SK-N-SH (cell line): ENCODE data around the gene HCST. TPM values are rescaled to one million over a fixed set of nuclear protein-coding genes. Genes with fewer than 3 reads are reported as not detected.

ENCODE experiments used
- CTCF ChIA-PET: fragments of 300-600, 350-600 bp; formaldehyde crosslinking; extraction: SDS; loops from one replicate; lab custom pipeline; 2021; lab: Yijun Ruan, JAX
- POLR2A ChIA-PET: fragments of 350-600 bp; sonication (Branson Sonifier 250); formaldehyde crosslinking; extraction: SDS; loops from one replicate; lab custom pipeline; 2020; ENCODE audit warnings: antibody characterized with exemption, inconsistent platforms; lab: Yijun Ruan, JAX
- DNase-seq: peaks from one replicate; pipeline ENCODE4 v3.0.0; 2012
- H2AFZ ChIP-seq: fragments of 200-600 bp; sonication (generic); 2 replicates; pipeline ENCODE4 v1.8.1; 2016; ENCODE audit warnings: antibody characterized with exemption, mild to moderate bottlenecking, low read depth
- H3F3A ChIP-seq: fragments of 200-600 bp; sonication (generic); replicated peaks from 2 replicates; pipeline ENCODE3; 2016; ENCODE audit warnings: antibody characterized with exemption, mild to moderate bottlenecking; ENCODE audit not compliant: insufficient read depth
- H3K27ac ChIP-seq, 2 experiments: fragments of 200-500 bp in 1 of 2; fragments of 200-600 bp in 1 of 2; sonication (Bioruptor generic) in 1 of 2; sonication (generic), shearing (Covaris generic) in 1 of 2; 2 replicates each; pipeline versions ENCODE4 v1.5.1 to v1.6.1; 2014 to 2016; ENCODE audit warnings: low read depth in 2 of 2, inconsistent platforms in 1 of 2, low read length in 1 of 2, mild to moderate bottlenecking in 1 of 2, mixed read lengths in 1 of 2
- H3K27me3 ChIP-seq: fragments of 200-600 bp; sonication (generic), shearing (Covaris generic); 2 replicates; pipeline ENCODE4 v1.6.1; 2016; ENCODE audit warnings: mixed run types; ENCODE audit not compliant: insufficient read depth
- H3K36me3 ChIP-seq, 2 experiments: fragments of 200-500 bp in 1 of 2; fragments of 200-600 bp in 1 of 2; sonication (Bioruptor generic) in 1 of 2; sonication (generic) in 1 of 2; replicated peaks in 1 of 2; 2 replicates each; pipeline versions ENCODE3 to v1.5.1; 2014 to 2016; ENCODE audit warnings: low read length in 1 of 2, mild to moderate bottlenecking in 1 of 2; ENCODE audit not compliant: insufficient read depth in 2 of 2, control insufficient read depth in 1 of 2
- H3K4me1 ChIP-seq, 2 experiments: fragments of 200-500 bp in 1 of 2; fragments of 200-600 bp in 1 of 2; sonication (Bioruptor generic) in 1 of 2; sonication (generic), shearing (Covaris generic) in 1 of 2; 2 replicates each; pipeline versions ENCODE4 v1.5.1 to v1.6.1; 2014 to 2016; ENCODE audit warnings: low read depth in 1 of 2, low read length in 1 of 2, mixed run types in 1 of 2; ENCODE audit not compliant: insufficient read depth in 2 of 2, control insufficient read depth in 1 of 2
- H3K4me2 ChIP-seq: fragments of 200-600 bp; sonication (generic), shearing (Covaris generic); 2 replicates; pipeline ENCODE4 v1.6.1; 2017; ENCODE audit warnings: mixed run types
- H3K4me3 ChIP-seq, 2 experiments: fragments of 200-500 bp in 1 of 2; fragments of 200-600 bp in 1 of 2; sonication (Bioruptor generic) in 1 of 2; sonication (generic), shearing (Covaris generic) in 1 of 2; 2 replicates each; pipeline versions ENCODE4 v1.5.1 to v1.8.1; 2014 to 2016; ENCODE audit warnings: low read depth in 2 of 2, inconsistent platforms in 1 of 2, low read length in 1 of 2, mild to moderate bottlenecking in 1 of 2, mixed read lengths in 1 of 2, moderate library complexity in 1 of 2
- H3K79me2 ChIP-seq: fragments of 200-600 bp; sonication (generic); 2 replicates; pipeline ENCODE4 v1.8.1; 2017; ENCODE audit warnings: mild to moderate bottlenecking; ENCODE audit not compliant: insufficient read depth
- H3K9ac ChIP-seq: fragments of 200-600 bp; sonication (generic); 2 replicates; pipeline ENCODE4 v1.6.1; 2017; ENCODE audit warnings: mixed run types
- H3K9me2 ChIP-seq: fragments of 200-600 bp; sonication (generic); 2 replicates; pipeline ENCODE4 v1.6.1; 2017; ENCODE audit warnings: mixed run types
- H3K9me3 ChIP-seq: fragments of 200-600 bp; sonication (generic); 2 replicates; pipeline ENCODE4 v1.6.1; 2017; ENCODE audit warnings: mixed run types, mild to moderate bottlenecking, moderate library complexity
- H4K20me1 ChIP-seq: fragments of 200-600 bp; sonication (generic); 2 replicates; pipeline ENCODE4 v1.6.1; 2017; ENCODE audit warnings: mild to moderate bottlenecking, mixed run types; ENCODE audit not compliant: insufficient read depth
- CHD2 ChIP-seq: fragments of 150-350 bp; IDR thresholded peaks from 2 replicates; pipeline ENCODE4 v1.6.1; 2018; ENCODE audit warnings: low read length; ENCODE audit not compliant: partially characterized antibody
- ELF1 ChIP-seq: IDR thresholded peaks from 2 replicates; pipeline ENCODE4 v1.4.0; 2012
- EP300 ChIP-seq, 2 experiments: IDR thresholded peaks; 2 replicates each; pipeline versions ENCODE4 v1.4.0 to v1.6.1; 2012; ENCODE audit warnings: borderline replicate concordance in 1 of 2, low read depth in 1 of 2, low read length in 1 of 2
- EZH2phosphoT487 ChIP-seq: fragments of 200-600 bp; sonication (generic); IDR thresholded peaks from 2 replicates; pipeline ENCODE4 v1.6.1; 2017; ENCODE audit warnings: low read depth, mixed run types, mild to moderate bottlenecking, antibody characterized with exemption, moderate library complexity, borderline replicate concordance
- FOXM1 ChIP-seq: IDR thresholded peaks from 2 replicates; pipeline ENCODE4 v1.4.0; 2012; ENCODE audit warnings: low read depth, mild to moderate bottlenecking
- GABPA ChIP-seq: IDR thresholded peaks from 2 replicates; pipeline ENCODE4 v1.4.0; 2012; ENCODE audit warnings: low read depth, mild to moderate bottlenecking
- GATA2 ChIP-seq: sonication (generic); formaldehyde crosslinking; IDR thresholded peaks from 2 replicates; pipeline ENCODE4 v1.5.0; 2020; ENCODE audit warnings: mild to moderate bottlenecking, missing genetic modification reagents
- JUND ChIP-seq: IDR thresholded peaks from 2 replicates; pipeline ENCODE4 v1.4.0; 2012
- MAX ChIP-seq: IDR thresholded peaks from 2 replicates; pipeline ENCODE4 v1.4.0; 2012; ENCODE audit warnings: low read depth
- MEF2A ChIP-seq: IDR thresholded peaks from 2 replicates; pipeline ENCODE4 v1.4.0; 2012; ENCODE audit warnings: low read depth, borderline replicate concordance
- MXI1 ChIP-seq: IDR thresholded peaks from 2 replicates; pipeline ENCODE4 v1.6.1; 2012; ENCODE audit warnings: mild to moderate bottlenecking, low read depth, low read length, improper control_type of control experiment
- NRF1 ChIP-seq: IDR thresholded peaks from 2 replicates; pipeline ENCODE4 v1.6.1; 2012; ENCODE audit warnings: low read depth, mild to moderate bottlenecking, low read length
- PBX3 ChIP-seq: IDR thresholded peaks from 2 replicates; pipeline ENCODE4; 2012
- RAD21 ChIP-seq: IDR thresholded peaks from 2 replicates; pipeline ENCODE4 v1.6.1; 2012; ENCODE audit warnings: mild to moderate bottlenecking, low read length
- RCOR1 ChIP-seq: fragments of 150-350 bp; IDR thresholded peaks from 2 replicates; pipeline ENCODE4 v1.6.1; 2017; ENCODE audit warnings: antibody characterized with exemption, low read length
- REST ChIP-seq: IDR thresholded peaks from 2 replicates; pipeline ENCODE4 v1.6.1; 2012; ENCODE audit warnings: mild to moderate bottlenecking, low read depth, low read length, moderate library complexity
- RFX5 ChIP-seq: IDR thresholded peaks from 2 replicates; pipeline ENCODE4 v1.6.1; 2012; ENCODE audit warnings: mild to moderate bottlenecking, improper control_type of control experiment, low read length
- RXRA ChIP-seq: IDR thresholded peaks from 2 replicates; pipeline ENCODE4 v1.4.0; 2012; ENCODE audit warnings: low read depth, mild to moderate bottlenecking, borderline replicate concordance
- SIN3A ChIP-seq: IDR thresholded peaks from 2 replicates; pipeline ENCODE4 v1.6.1; 2012; ENCODE audit warnings: low read depth, mild to moderate bottlenecking, low read length, moderate library complexity, borderline replicate concordance
- SMC3 ChIP-seq: IDR thresholded peaks from 2 replicates; pipeline ENCODE4 v1.6.1; 2012; ENCODE audit warnings: low read depth, low read length, improper control_type of control experiment
- TAF1 ChIP-seq: IDR thresholded peaks from 2 replicates; pipeline ENCODE4 v1.6.1; 2012; ENCODE audit warnings: low read depth, mild to moderate bottlenecking, low read length, moderate library complexity, borderline replicate concordance
- TCF12 ChIP-seq: IDR thresholded peaks from 2 replicates; pipeline ENCODE4 v1.4.0; 2012
- WGBS: methylation state at CpG from one replicate; pipeline ENCODE4 v1.1.6; 2017; ENCODE audit warnings: low lambda C conversion rate; 5-methylcytosine and 5-hydroxymethylcytosine counted together
- polyA plus RNA-seq, 3 experiments: library from polyadenylated mRNA; depleted of rRNA; stranded (reverse); fragments of >200 nt; gene quantifications; 2 replicates each; pipeline ENCODE4 v1.2.3, GENCODE V29; 2012

The HCST gene
- polyA plus RNA-seq, 1 of the 3 experiments (the other 2 are of a cell fraction), result 0.59 TPM

DNA sequence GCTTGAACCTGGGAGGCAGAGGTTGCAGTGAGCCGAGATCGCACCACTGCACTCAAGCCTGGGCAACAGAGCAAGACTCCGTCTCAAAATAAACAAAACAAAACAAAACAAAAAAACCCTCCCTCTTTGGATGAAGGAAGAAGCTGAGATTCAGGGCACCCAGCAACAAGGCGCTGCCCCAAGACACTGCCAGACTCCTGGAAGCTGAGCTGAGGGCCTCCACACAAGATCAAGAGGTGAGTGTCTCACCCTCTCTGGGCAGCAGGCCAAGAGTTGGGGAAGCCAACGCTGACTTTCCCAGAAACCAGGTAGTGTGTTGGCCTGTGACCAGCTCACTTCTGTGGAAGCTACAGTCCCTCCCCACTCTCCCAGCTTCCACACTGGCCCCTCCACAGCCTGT is 9.5 kb downstream of the HCST start:
- CTCF ChIA-PET, result interaction anchor here (0.7 to 1.3 kb wide), 3 partner anchors 8 to 19 kb away, joined by 3 to 5 read pairs (median 4); no protein-coding TSS in a partner anchor
- no peak for DNase-seq

GRCh38 chr19:35913589-35913988 is 11.3 kb downstream of the HCST start:
- Histone ChIP-seq H3F3A (no peaks in the 10 kb centered on the region), H3K4me2 (no peak overlapping the region), H3K27ac (no peak overlapping the region), H3K9me3 (no peaks in the 10 kb centered on the region), H3K9ac (no peak overlapping the region), H3K4me1 (no peaks in the 10 kb centered on the region), H2AFZ (no peak overlapping the region), H3K36me3 (no peaks in the 10 kb centered on the region), H4K20me1 (no peaks in the 10 kb centered on the region), H3K79me2 (no peaks in the 10 kb centered on the region), H3K9me2 (no peaks in the 10 kb centered on the region), H3K27me3 (peaks cover 15% of the 10 kb centered on the region; the same call in 1 of the 2 replicates), H3K4me3 (no peak overlapping the region)
- no peak for DNase-seq
- ChIA-PET POLR2A (no interaction called here), CTCF (no interaction called here)
- WGBS, result 47% methylated on average over 7 of the region's 7 CpGs
- no peak for TF ChIP-seq MXI1
- TF ChIP-seq SMC3, result no peak
- no peak for TF ChIP-seq REST
- TF ChIP-seq MEF2A, result no peak
- no peak for TF ChIP-seq RAD21
- TF ChIP-seq MAX, result no peak
- no peak for TF ChIP-seq TCF12
- no peak for TF ChIP-seq EZH2phosphoT487
- no peak for TF ChIP-seq CHD2
- no peak for TF ChIP-seq GABPA
- TF ChIP-seq RFX5, result no peak
- TF ChIP-seq PBX3, result no peak
- no peak for TF ChIP-seq SIN3A
- no peak for TF ChIP-seq ELF1
- TF ChIP-seq EP300 (IDR thresholded peaks at IDR 0.05; ENCODE audit: borderline replicate concordance in 1 of 2, low read depth in 1 of 2, low read length in 1 of 2), result no peak
- TF ChIP-seq RCOR1, result no peak
- no peak for TF ChIP-seq TAF1
- TF ChIP-seq JUND, result no peak
- no peak for TF ChIP-seq GATA2 (CRISPR knock-in tag)
- TF ChIP-seq RXRA, result no peak

More for the DNA sequence above, 9.5 kb downstream of the HCST start:
- no peaks in the 10 kb centered on the region for H3K79me2 ChIP-seq
- H3F3A ChIP-seq, result no peaks in the 10 kb centered on the region
- POLR2A ChIA-PET, result no interaction called here
- peaks cover 10% of the 10 kb centered on the region; the same call in 1 of the 2 replicates for H3K27me3 ChIP-seq
- H3K4me3 ChIP-seq, result no peak overlapping the region
- H3K27ac ChIP-seq, result no peak overlapping the region
- H3K4me1 ChIP-seq, result no peaks in the 10 kb centered on the region
- no peak for TF ChIP-seq FOXM1
- no peak for TF ChIP-seq NRF1
- TF ChIP-seq CHD2, result no peak
- TF ChIP-seq ELF1, result no peak
- TF ChIP-seq, all 33 proteins: peak for 0
- no peak overlapping the region for H3K4me2 ChIP-seq
- no peaks in the 10 kb centered on the region for H3K9me2 ChIP-seq
- H3K36me3 ChIP-seq, result no peaks in the 10 kb centered on the region
- no peak overlapping the region for H2AFZ ChIP-seq
- WGBS, result 68% methylated on average over 5 of the region's 5 CpGs
- H4K20me1 ChIP-seq, result no peaks in the 10 kb centered on the region
- H3K9ac ChIP-seq, result no peak overlapping the region
- H3K9me3 ChIP-seq, result no peaks in the 10 kb centered on the region
